Measurements from ENCODE around the gene IQCH. TPM values are rescaled to one million over a fixed set of nuclear protein-coding genes. Genes with fewer than 3 reads are reported as not detected.

IQCH gene
- total and polyA plus RNA-seq, 4 experiments from 2014 or later: 0.99 to 2.1 (median 1.5) TPM

DNA sequence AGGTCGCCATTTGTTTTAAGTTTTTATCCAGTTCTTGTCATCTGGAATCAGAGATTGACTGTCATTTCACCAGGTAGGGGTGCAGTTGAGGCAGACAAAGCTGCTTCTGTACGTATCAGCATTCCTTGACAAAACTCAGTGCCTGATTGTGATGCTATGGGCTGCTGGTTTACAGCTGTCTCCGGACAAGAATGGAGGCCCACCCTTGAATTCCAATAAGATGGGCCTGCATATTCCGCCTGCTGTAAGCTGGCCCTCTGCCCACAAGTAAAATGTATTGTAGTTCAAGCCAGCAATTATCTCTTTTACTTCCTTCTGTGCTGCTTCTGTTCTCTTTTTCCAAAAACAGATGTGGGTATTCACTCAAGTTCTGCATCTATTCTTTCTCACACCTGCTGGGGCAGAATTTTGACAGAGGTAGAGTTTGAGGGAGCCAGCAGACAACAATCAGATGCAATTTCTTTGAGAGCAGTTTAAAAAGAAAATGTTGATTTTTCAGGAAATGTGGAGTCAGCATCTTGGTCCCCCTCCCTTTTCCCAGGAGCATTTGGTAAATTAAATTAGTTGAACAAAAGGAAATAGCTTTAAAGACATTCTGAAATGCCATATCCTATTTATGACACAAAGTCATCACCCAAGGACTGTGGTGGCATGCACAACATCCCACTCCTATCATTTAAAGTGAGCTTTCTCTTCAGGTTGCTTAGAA, 53.5 kb downstream of the IQCH start:
- Mint-ChIP-seq H3K4me3 (no peak overlapping the region), H3K27ac (peak overlapping the region in 1 of 7 donors; percentile 4), H3K36me3 (no peaks in the 10 kb centered on the region), H3K27me3 (peaks cover 0 to 2% of the 10 kb centered on the region in 2 donors), H3K9me3 (no peaks in the 10 kb centered on the region), H3K4me1 (no peaks in the 10 kb centered on the region)
- DNase-seq: no peak
- Histone ChIP-seq H3K9me3 (ENCODE audit: control insufficient read depth in 1 of 2, low read length in 2 of 2) (no peaks in the 10 kb centered on the region), H3K4me3 (ENCODE audit: low read length in 2 of 2) (no peak overlapping the region), H3K4me1 (ENCODE audit: insufficient read depth, low read length) (no peaks in the 10 kb centered on the region), H3K27me3 (ENCODE audit: insufficient read depth, low read length) (no peaks in the 10 kb centered on the region), H3K36me3 (ENCODE audit: insufficient read depth, low read length) (no peaks in the 10 kb centered on the region), H3K27ac (ENCODE audit: low read depth, low read length) (no peak overlapping the region)
- POLR2A ChIA-PET (ENCODE audit: partially characterized antibody): no interaction called here
- intact Hi-C loops (cut with micrococcal nuclease): no loop called here
- CTCF ChIA-PET (ENCODE audit: partially characterized antibody): no interaction called here

DNA sequence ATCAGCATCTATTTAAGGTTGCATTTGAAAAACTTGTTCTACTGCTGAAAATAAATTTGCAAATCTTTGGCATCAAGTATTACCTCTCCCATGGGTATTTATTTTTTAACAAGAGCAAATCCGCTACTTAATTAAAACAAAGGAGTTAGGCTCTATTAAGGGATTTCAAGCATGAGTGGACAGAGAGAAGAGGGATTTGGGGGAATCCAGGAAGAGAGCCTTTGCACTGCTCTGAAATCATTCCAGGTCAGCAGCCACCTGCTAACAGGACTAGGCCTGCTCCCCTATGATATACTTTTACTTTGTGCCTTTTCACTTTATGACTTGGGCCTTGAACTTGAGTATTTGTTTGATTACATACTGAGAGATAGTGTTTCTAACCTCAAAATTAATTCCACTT, 57.1 kb downstream of the IQCH start:
- CTCF ChIA-PET (ENCODE audit: partially characterized antibody): no interaction called here
- intact Hi-C loops (cut with micrococcal nuclease): no loop called here

DNA sequence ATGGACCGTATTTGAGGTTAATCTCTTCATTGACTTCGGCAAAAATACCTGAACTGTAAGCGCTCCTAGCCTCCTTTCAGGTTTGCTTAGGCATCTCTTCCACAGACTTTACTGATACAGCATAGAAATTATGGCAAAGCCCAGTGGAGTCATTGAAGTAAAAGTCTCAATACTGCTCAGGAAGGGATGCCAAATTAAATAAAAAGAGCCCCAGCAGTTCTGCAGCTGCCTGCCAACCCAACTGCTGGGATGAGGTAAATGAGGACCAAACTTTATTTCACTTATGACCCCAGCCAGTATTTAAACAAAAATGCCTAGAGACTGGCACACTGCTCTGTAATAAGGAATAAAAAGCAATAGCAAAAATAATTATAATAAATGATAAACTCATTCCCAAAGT, 65.4 kb downstream of the IQCH start:
- no peaks in the 10 kb centered on the region for H3K36me3 ChIP-seq (ENCODE audit: insufficient read depth, low read length)
- peaks cover 4 to 5% of the 10 kb centered on the region in 2 donors for H3K27me3 Mint-ChIP-seq
- POLR2A ChIA-PET (ENCODE audit: partially characterized antibody): no interaction called here

More for the DNA sequence above, 57.1 kb downstream of the IQCH start:
- Histone ChIP-seq H3K4me1 (ENCODE audit: insufficient read depth, low read length) (no peaks in the 10 kb centered on the region), H3K4me3 (ENCODE audit: low read length in 2 of 2) (no peak overlapping the region), H3K27ac (ENCODE audit: low read depth, low read length) (no peak overlapping the region), H3K36me3 (ENCODE audit: insufficient read depth, low read length) (no peaks in the 10 kb centered on the region), H3K27me3 (ENCODE audit: insufficient read depth, low read length) (no peaks in the 10 kb centered on the region), H3K9me3 (ENCODE audit: control insufficient read depth in 1 of 2, low read length in 2 of 2) (no peaks in the 10 kb centered on the region)
- H3K27ac Mint-ChIP-seq: no peak overlapping the region
- POLR2A ChIA-PET (ENCODE audit: partially characterized antibody): no interaction called here
- no peaks in the 10 kb centered on the region for H3K36me3 Mint-ChIP-seq
- H3K27me3 Mint-ChIP-seq: peaks cover 0 to 1% of the 10 kb centered on the region in 2 donors
- DNase-seq: no peak
- H3K4me3 Mint-ChIP-seq: no peak overlapping the region
- no peaks in the 10 kb centered on the region for H3K9me3 Mint-ChIP-seq
- H3K4me1 Mint-ChIP-seq: no peaks in the 10 kb centered on the region

GRCh38 chr15:67321352-67321751, 66.8 kb downstream of the IQCH start:
- H3K9me3 Mint-ChIP-seq: peaks cover 0 to 2% (median 0%) of the 10 kb centered on the region in 8 donors
- H3K9me3 ChIP-seq (ENCODE audit: control insufficient read depth in 1 of 2, low read length in 2 of 2): no peaks in the 10 kb centered on the region
- no peak overlapping the region for H3K4me3 ChIP-seq (ENCODE audit: low read length in 2 of 2)
- no peaks in the 10 kb centered on the region for H3K4me1 Mint-ChIP-seq
- no peaks in the 10 kb centered on the region for H3K36me3 ChIP-seq (ENCODE audit: insufficient read depth, low read length)
- POLR2A ChIA-PET (ENCODE audit: partially characterized antibody): no interaction called here
- H3K27me3 Mint-ChIP-seq: peaks cover 2 to 5% of the 10 kb centered on the region in 2 donors
- H3K27ac ChIP-seq (ENCODE audit: low read depth, low read length): no peak overlapping the region
- intact Hi-C loops (cut with micrococcal nuclease): no loop called here
- no peak overlapping the region for H3K4me3 Mint-ChIP-seq
- no peak for DNase-seq
- no peaks in the 10 kb centered on the region for H3K27me3 ChIP-seq (ENCODE audit: insufficient read depth, low read length)
- CTCF ChIA-PET (ENCODE audit: partially characterized antibody): interaction anchor here (1.4 kb wide), 1 partner anchor 81 kb away, joined by 3 read pairs; no protein-coding TSS in a partner anchor
- peak overlapping the region in 1 of 7 donors; percentile 10 for H3K27ac Mint-ChIP-seq
- H3K4me1 ChIP-seq (ENCODE audit: insufficient read depth, low read length): no peaks in the 10 kb centered on the region
- H3K36me3 Mint-ChIP-seq: peaks cover 0 to 4% of the 10 kb centered on the region in 2 donors

More for the DNA sequence above, 65.4 kb downstream of the IQCH start:
- intact Hi-C loops (cut with micrococcal nuclease): no loop called here
- no peak overlapping the region for H3K4me3 Mint-ChIP-seq
- Histone ChIP-seq H3K9me3 (ENCODE audit: control insufficient read depth in 1 of 2, low read length in 2 of 2) (no peaks in the 10 kb centered on the region), H3K4me1 (ENCODE audit: insufficient read depth, low read length) (no peaks in the 10 kb centered on the region), H3K27ac (ENCODE audit: low read depth, low read length) (no peak overlapping the region), H3K4me3 (ENCODE audit: low read length in 2 of 2) (no peak overlapping the region), H3K27me3 (ENCODE audit: insufficient read depth, low read length) (no peaks in the 10 kb centered on the region)
- H3K36me3 Mint-ChIP-seq: peaks cover 0 to 4% of the 10 kb centered on the region in 2 donors
- no peak overlapping the region for H3K27ac Mint-ChIP-seq
- CTCF ChIA-PET (ENCODE audit: partially characterized antibody): no interaction called here
- H3K9me3 Mint-ChIP-seq: peaks cover 0 to 2% (median 0%) of the 10 kb centered on the region in 8 donors
- DNase-seq: no peak
- H3K4me1 Mint-ChIP-seq: no peaks in the 10 kb centered on the region

DNA sequence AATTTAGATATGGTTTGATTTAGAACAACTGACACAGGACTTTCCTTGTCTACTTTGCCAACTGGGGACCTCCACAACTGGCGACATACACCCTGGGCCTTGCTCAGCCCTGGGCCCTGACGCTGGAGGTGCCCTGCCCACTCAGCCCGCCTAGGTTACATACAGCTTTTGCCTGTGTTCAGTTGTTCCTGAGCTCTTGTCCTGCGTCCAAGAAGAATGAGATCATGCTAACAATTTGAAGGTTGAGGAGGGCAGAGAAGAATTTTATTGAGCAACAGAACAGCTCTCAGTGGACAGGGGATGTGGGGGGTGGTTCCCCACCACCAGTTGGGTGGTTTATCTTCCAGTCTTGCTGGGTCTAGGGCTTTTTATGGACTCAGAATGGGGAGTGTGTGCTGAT, 67.9 kb downstream of the IQCH start:
- Histone ChIP-seq H3K27me3 (ENCODE audit: insufficient read depth, low read length) (no peaks in the 10 kb centered on the region), H3K4me1 (ENCODE audit: insufficient read depth, low read length) (no peaks in the 10 kb centered on the region), H3K27ac (ENCODE audit: low read depth, low read length) (no peak overlapping the region), H3K36me3 (ENCODE audit: insufficient read depth, low read length) (no peaks in the 10 kb centered on the region), H3K4me3 (ENCODE audit: low read length in 2 of 2) (no peak overlapping the region), H3K9me3 (ENCODE audit: control insufficient read depth in 1 of 2, low read length in 2 of 2) (no peaks in the 10 kb centered on the region)
- Mint-ChIP-seq H3K4me3 (no peak overlapping the region), H3K27me3 (peaks cover 2 to 5% of the 10 kb centered on the region in 2 donors), H3K27ac (no peak overlapping the region), H3K9me3 (peaks cover 0 to 6% (median 3%) of the 10 kb centered on the region in 8 donors), H3K4me1 (no peaks in the 10 kb centered on the region), H3K36me3 (peaks cover 0 to 4% of the 10 kb centered on the region in 2 donors)
- CTCF ChIA-PET (ENCODE audit: partially characterized antibody): interaction anchor here (1.3 kb wide), 1 partner anchor 11 kb away, joined by 3 read pairs; no protein-coding TSS in a partner anchor
- intact Hi-C loops (cut with micrococcal nuclease): no loop called here
- no peak for DNase-seq
- POLR2A ChIA-PET (ENCODE audit: partially characterized antibody): no interaction called here

DNA sequence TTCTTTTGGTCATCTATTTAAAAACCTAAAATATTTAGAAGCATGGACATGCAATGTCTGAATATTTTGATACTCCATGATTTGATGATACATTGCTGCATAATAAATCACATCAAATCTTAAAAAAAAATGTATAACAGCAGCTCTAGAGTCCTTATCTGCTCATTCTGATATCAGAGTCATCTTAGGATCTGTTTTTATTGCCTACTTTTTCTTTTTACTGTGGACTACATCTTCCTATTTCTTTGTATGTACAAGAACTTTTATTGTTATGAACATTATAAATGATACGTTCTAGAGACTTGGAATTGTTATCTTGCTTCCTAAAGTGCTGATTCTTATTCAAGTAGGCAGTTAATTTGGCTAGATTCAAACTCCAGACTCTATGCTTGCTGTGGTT, 72.7 kb downstream of the IQCH start:
- H3K27me3 Mint-ChIP-seq: peaks cover under 1 to 2% of the 10 kb centered on the region in 2 donors
- H3K36me3 Mint-ChIP-seq: peaks cover 2 to 8% of the 10 kb centered on the region in 2 donors
- no peaks in the 10 kb centered on the region for H3K9me3 ChIP-seq (ENCODE audit: control insufficient read depth in 1 of 2, low read length in 2 of 2)
- H3K27ac ChIP-seq (ENCODE audit: low read depth, low read length): no peak overlapping the region
- POLR2A ChIA-PET (ENCODE audit: partially characterized antibody): interaction anchor here (0.6 kb wide), 1 partner anchor 205 kb away, joined by 3 read pairs; no protein-coding TSS in a partner anchor
- H3K4me3 Mint-ChIP-seq: no peak overlapping the region
- H3K27ac Mint-ChIP-seq: no peak overlapping the region
- CTCF ChIA-PET (ENCODE audit: partially characterized antibody): no interaction called here
- intact Hi-C loops (cut with micrococcal nuclease): no loop called here
- H3K27me3 ChIP-seq (ENCODE audit: insufficient read depth, low read length): no peaks in the 10 kb centered on the region
- no peak overlapping the region for H3K4me3 ChIP-seq (ENCODE audit: low read length in 2 of 2)
- no peak for DNase-seq
- H3K4me1 Mint-ChIP-seq: no peaks in the 10 kb centered on the region
- no peaks in the 10 kb centered on the region for H3K36me3 ChIP-seq (ENCODE audit: insufficient read depth, low read length)
- H3K4me1 ChIP-seq (ENCODE audit: insufficient read depth, low read length): no peaks in the 10 kb centered on the region
- peaks cover 0 to 14% (median 8%) of the 10 kb centered on the region in 8 donors for H3K9me3 Mint-ChIP-seq

DNA sequence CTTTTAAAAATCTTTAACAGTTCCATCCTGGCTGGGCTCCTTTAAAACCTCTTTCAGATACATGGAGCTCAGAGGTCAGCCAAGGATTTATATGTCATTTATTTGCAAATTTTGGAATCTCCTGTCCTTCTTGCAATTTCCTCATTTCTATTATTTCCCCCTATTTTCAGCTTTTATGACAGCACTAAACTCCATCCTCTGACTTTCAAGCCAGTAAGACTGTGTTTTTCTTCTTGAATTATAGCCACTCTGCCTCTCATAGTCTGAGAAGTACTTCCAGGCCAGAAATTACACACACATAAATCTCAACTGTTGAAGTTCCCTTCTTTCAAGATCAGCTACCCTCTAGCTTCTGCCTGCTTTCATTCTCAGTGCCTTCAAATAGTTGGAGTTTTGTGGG, 73.2 kb downstream of the IQCH start:
- peaks cover 2 to 8% of the 10 kb centered on the region in 2 donors for H3K36me3 Mint-ChIP-seq
- ChIA-PET CTCF (ENCODE audit: partially characterized antibody) (no interaction called here), POLR2A (ENCODE audit: partially characterized antibody) (interaction anchor here (0.6 kb wide), 1 partner anchor 205 kb away, joined by 3 read pairs; no protein-coding TSS in a partner anchor)
- Histone ChIP-seq H3K27ac (ENCODE audit: low read depth, low read length) (no peak overlapping the region), H3K9me3 (ENCODE audit: control insufficient read depth in 1 of 2, low read length in 2 of 2) (no peaks in the 10 kb centered on the region), H3K36me3 (ENCODE audit: insufficient read depth, low read length) (no peaks in the 10 kb centered on the region), H3K4me1 (ENCODE audit: insufficient read depth, low read length) (no peaks in the 10 kb centered on the region), H3K27me3 (ENCODE audit: insufficient read depth, low read length) (no peaks in the 10 kb centered on the region), H3K4me3 (ENCODE audit: low read length in 2 of 2) (no peak overlapping the region)
- H3K4me1 Mint-ChIP-seq: no peaks in the 10 kb centered on the region
- peaks cover 2% of the 10 kb centered on the region in 2 donors for H3K27me3 Mint-ChIP-seq
- no peak overlapping the region for H3K27ac Mint-ChIP-seq
- no peak for DNase-seq
- no peak overlapping the region for H3K4me3 Mint-ChIP-seq
- intact Hi-C loops (cut with micrococcal nuclease): no loop called here
- peaks cover 0 to 14% (median 8%) of the 10 kb centered on the region in 8 donors for H3K9me3 Mint-ChIP-seq
